ENCODE results near the gene ISX. TPM values are rescaled to one million over a fixed set of nuclear protein-coding genes. Genes with fewer than 3 reads are reported as not detected.

ISX gene
- total and polyA plus RNA-seq, 2 of the 13 experiments (the other 11 are each of a cell fraction or from before 2014, with no cell fraction given), result 1.4 to 1.8 TPM

DNA sequence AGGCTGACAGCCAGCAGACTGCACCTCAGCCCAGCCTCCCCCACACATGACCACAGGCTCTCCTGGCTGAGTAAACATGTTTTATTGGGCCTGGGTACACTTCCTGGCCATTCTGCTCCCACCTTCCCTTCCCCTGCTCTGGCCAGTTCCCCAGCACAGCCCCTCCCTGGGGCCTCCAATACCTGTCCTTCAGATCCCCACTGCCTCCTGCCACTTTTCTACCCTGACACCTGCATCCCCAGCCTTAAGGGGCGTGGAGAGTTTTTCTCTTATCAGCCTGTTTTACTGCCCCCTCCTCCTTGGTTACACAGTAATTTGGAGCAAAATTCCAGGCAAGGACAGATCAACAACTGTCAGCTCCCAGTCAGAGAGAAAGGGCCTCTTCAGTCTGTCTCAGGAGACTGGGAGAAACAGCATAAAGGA lies at the start of gene ISX (continued):
- TF ChIP-seq, protein P1, sequence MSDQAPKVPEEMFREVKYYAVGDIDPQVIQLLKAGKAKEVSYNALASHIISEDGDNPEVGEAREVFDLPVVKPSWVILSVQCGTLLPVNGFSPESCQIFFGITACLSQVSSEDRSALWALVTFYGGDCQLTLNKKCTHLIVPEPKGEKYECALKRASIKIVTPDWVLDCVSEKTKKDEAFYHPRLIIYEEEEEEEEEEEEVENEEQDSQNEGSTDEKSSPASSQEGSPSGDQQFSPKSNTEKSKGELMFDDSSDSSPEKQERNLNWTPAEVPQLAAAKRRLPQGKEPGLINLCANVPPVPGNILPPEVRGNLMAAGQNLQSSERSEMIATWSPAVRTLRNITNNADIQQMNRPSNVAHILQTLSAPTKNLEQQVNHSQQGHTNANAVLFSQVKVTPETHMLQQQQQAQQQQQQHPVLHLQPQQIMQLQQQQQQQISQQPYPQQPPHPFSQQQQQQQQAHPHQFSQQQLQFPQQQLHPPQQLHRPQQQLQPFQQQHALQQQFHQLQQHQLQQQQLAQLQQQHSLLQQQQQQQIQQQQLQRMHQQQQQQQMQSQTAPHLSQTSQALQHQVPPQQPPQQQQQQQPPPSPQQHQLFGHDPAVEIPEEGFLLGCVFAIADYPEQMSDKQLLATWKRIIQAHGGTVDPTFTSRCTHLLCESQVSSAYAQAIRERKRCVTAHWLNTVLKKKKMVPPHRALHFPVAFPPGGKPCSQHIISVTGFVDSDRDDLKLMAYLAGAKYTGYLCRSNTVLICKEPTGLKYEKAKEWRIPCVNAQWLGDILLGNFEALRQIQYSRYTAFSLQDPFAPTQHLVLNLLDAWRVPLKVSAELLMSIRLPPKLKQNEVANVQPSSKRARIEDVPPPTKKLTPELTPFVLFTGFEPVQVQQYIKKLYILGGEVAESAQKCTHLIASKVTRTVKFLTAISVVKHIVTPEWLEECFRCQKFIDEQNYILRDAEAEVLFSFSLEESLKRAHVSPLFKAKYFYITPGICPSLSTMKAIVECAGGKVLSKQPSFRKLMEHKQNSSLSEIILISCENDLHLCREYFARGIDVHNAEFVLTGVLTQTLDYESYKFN (CRISPR knock-in tag; conservative IDR thresholded peaks at IDR 0.05), result peak; percentile 63; the same call in 1 of the 2 replicates
- TF ChIP-seq, protein P2, sequence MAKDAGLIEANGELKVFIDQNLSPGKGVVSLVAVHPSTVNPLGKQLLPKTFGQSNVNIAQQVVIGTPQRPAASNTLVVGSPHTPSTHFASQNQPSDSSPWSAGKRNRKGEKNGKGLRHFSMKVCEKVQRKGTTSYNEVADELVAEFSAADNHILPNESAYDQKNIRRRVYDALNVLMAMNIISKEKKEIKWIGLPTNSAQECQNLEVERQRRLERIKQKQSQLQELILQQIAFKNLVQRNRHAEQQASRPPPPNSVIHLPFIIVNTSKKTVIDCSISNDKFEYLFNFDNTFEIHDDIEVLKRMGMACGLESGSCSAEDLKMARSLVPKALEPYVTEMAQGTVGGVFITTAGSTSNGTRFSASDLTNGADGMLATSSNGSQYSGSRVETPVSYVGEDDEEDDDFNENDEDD (CRISPR knock-in tag; IDR thresholded peaks at IDR 0.05; ENCODE audit: borderline replicate concordance), result no peak
- 0 out of 2 replicates have a peak, but pooled peaks have one; percentile 20 for TF ChIP-seq DMAP1 (CRISPR knock-in tag; IDR thresholded peaks at IDR 0.05)
- no peak for TF ChIP-seq ZNF713 (CRISPR knock-in tag; IDR thresholded peaks at IDR 0.05)
- no peak for TF ChIP-seq ZBTB8A (CRISPR knock-in tag; IDR thresholded peaks at IDR 0.05; ENCODE audit: borderline replicate concordance, low read depth)
- TF ChIP-seq GATAD1 (CRISPR knock-in tag; IDR thresholded peaks at IDR 0.05), result no peak
- TF ChIP-seq, protein P3, sequence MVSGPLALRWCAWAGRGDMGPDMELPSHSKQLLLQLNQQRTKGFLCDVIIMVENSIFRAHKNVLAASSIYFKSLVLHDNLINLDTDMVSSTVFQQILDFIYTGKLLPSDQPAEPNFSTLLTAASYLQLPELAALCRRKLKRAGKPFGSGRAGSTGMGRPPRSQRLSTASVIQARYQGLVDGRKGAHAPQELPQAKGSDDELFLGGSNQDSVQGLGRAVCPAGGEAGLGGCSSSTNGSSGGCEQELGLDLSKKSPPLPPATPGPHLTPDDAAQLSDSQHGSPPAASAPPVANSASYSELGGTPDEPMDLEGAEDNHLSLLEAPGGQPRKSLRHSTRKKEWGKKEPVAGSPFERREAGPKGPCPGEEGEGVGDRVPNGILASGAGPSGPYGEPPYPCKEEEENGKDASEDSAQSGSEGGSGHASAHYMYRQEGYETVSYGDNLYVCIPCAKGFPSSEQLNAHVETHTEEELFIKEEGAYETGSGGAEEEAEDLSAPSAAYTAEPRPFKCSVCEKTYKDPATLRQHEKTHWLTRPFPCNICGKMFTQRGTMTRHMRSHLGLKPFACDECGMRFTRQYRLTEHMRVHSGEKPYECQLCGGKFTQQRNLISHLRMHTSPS (CRISPR knock-in tag; IDR thresholded peaks at IDR 0.05; ENCODE audit: low read depth), result no peak
- TF ChIP-seq, protein P4, sequence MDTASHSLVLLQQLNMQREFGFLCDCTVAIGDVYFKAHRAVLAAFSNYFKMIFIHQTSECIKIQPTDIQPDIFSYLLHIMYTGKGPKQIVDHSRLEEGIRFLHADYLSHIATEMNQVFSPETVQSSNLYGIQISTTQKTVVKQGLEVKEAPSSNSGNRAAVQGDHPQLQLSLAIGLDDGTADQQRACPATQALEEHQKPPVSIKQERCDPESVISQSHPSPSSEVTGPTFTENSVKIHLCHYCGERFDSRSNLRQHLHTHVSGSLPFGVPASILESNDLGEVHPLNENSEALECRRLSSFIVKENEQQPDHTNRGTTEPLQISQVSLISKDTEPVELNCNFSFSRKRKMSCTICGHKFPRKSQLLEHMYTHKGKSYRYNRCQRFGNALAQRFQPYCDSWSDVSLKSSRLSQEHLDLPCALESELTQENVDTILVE (CRISPR knock-in tag; IDR thresholded peaks at IDR 0.05), result no peak
- no peak for TF ChIP-seq TMF1 (CRISPR knock-in tag; IDR thresholded peaks at IDR 0.05; ENCODE audit: low read depth)
- peak; percentile 48; the same call in 1 of the 2 replicates for TF ChIP-seq SAP130 (CRISPR knock-in tag; IDR thresholded peaks at IDR 0.05; ENCODE audit: low read depth)
- no peak for TF ChIP-seq KLF13 (CRISPR knock-in tag; IDR thresholded peaks at IDR 0.05)
- peak; percentile 69; the same call in 1 of the 2 replicates for TF ChIP-seq FOXO1 (CRISPR knock-in tag; IDR thresholded peaks at IDR 0.05)
- no peak for TF ChIP-seq SP4 (CRISPR knock-in tag; IDR thresholded peaks at IDR 0.05)
- no peak for TF ChIP-seq SIN3A (IDR thresholded peaks at IDR 0.05; ENCODE audit: borderline replicate concordance, low read depth, low read length)
- TF ChIP-seq PHF20 (CRISPR knock-in tag; IDR thresholded peaks at IDR 0.05), result no peak
- TF ChIP-seq SALL1 (CRISPR knock-in tag; IDR thresholded peaks at IDR 0.05), result 0 out of 2 replicates have a peak, but pooled peaks have one; percentile 15
- TF ChIP-seq, protein P5, sequence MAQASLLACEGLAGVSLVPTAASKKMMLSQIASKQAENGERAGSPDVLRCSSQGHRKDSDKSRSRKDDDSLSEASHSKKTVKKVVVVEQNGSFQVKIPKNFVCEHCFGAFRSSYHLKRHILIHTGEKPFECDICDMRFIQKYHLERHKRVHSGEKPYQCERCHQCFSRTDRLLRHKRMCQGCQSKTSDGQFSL (CRISPR knock-in tag; IDR thresholded peaks at IDR 0.05), result no peak
- no peak for TF ChIP-seq ZNF138 (CRISPR knock-in tag; IDR thresholded peaks at IDR 0.05; ENCODE audit: low read depth)
- TF ChIP-seq BHLHE40 (IDR thresholded peaks at IDR 0.05; ENCODE audit: low read length), result no peak
- TF ChIP-seq ZNF230 (CRISPR knock-in tag; IDR thresholded peaks at IDR 0.05), result no peak
- no peak for TF ChIP-seq ZNF501 (CRISPR knock-in tag; IDR thresholded peaks at IDR 0.05)
- no peak for TF ChIP-seq MTA3 (CRISPR knock-in tag; IDR thresholded peaks at IDR 0.05)
- TF ChIP-seq IKZF1 (IDR thresholded peaks at IDR 0.05), result no peak
- TF ChIP-seq ZKSCAN1 (IDR thresholded peaks at IDR 0.05; ENCODE audit: low read length), result no peak
